ENCODE results near the gene NME7.

Gene NME7

DNA sequence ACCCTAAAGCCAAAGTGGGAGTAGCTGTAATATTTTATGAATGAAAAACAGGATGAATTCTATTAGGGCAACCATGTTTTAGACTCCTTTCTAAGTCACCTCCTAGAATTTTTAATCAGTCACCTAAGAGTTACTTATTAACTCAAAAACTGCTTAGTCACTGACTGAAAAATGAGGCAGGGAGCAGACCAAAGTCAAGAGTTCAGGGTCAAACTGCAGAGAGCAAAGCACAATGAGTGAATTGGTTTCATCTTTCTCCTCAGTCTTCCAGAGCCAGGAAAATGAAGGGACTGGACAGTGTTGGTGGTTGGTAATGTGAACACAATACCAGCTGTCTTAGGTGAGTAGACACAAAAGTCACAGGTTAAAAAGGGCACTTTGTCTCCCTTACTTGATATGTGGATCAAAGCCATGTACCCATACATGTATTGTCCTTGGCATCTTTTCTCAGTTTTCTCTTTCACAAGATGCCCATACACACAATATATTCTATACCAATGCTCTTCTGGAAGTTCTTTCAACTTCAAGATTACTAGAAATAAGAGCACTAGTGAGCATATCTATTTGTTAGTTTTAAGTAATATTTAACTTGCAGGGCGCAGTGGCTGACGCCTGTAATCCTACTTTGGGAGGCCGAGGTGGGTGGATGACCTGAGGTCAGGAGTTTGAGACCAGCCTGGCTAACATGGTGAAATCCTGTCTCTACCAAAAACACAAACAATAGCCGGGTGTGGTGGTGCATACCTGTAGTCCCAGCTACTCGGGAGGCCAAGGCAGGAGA lies 218.9 kb downstream of the NME7 start:
- Histone ChIP-seq H2AFZ (ENCODE audit: low read length) (no peak overlapping the region), H3K9me3 (ENCODE audit: low read length) (no peaks in the 10 kb centered on the region), H3K4me3 (ENCODE audit: low read depth, low read length, poor library complexity, severe bottlenecking) (no peak overlapping the region), H3K27me3 (ENCODE audit: insufficient read depth, low read length) (no peaks in the 10 kb centered on the region), H3K4me2 (ENCODE audit: low read length) (no peak overlapping the region), H3K9ac (ENCODE audit: low read length) (no peak overlapping the region), H3K36me3 (ENCODE audit: insufficient read depth, low read length) (no peaks in the 10 kb centered on the region), H3K27ac (ENCODE audit: low read depth, low read length, poor library complexity, severe bottlenecking) (no peak overlapping the region), H3K9me2 (ENCODE audit: low read depth, low read length) (no peaks in the 10 kb centered on the region), H4K20me1 (ENCODE audit: insufficient read depth, low read length) (no peaks in the 10 kb centered on the region), H3F3A (ENCODE audit: insufficient read depth, low read length) (no peaks in the 10 kb centered on the region), H3K4me1 (ENCODE audit: insufficient read depth, low read length, severe bottlenecking) (no peaks in the 10 kb centered on the region), H3K79me2 (ENCODE audit: insufficient read depth, low read length) (no peaks in the 10 kb centered on the region)
- no peak for TF ChIP-seq EZH2 (IDR thresholded peaks at IDR 0.05; ENCODE audit: borderline replicate concordance, low read length)
- TF ChIP-seq, protein P1, sequence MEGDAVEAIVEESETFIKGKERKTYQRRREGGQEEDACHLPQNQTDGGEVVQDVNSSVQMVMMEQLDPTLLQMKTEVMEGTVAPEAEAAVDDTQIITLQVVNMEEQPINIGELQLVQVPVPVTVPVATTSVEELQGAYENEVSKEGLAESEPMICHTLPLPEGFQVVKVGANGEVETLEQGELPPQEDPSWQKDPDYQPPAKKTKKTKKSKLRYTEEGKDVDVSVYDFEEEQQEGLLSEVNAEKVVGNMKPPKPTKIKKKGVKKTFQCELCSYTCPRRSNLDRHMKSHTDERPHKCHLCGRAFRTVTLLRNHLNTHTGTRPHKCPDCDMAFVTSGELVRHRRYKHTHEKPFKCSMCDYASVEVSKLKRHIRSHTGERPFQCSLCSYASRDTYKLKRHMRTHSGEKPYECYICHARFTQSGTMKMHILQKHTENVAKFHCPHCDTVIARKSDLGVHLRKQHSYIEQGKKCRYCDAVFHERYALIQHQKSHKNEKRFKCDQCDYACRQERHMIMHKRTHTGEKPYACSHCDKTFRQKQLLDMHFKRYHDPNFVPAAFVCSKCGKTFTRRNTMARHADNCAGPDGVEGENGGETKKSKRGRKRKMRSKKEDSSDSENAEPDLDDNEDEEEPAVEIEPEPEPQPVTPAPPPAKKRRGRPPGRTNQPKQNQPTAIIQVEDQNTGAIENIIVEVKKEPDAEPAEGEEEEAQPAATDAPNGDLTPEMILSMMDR (IDR thresholded peaks at IDR 0.05; ENCODE audit: low read length), result no peak

DNA sequence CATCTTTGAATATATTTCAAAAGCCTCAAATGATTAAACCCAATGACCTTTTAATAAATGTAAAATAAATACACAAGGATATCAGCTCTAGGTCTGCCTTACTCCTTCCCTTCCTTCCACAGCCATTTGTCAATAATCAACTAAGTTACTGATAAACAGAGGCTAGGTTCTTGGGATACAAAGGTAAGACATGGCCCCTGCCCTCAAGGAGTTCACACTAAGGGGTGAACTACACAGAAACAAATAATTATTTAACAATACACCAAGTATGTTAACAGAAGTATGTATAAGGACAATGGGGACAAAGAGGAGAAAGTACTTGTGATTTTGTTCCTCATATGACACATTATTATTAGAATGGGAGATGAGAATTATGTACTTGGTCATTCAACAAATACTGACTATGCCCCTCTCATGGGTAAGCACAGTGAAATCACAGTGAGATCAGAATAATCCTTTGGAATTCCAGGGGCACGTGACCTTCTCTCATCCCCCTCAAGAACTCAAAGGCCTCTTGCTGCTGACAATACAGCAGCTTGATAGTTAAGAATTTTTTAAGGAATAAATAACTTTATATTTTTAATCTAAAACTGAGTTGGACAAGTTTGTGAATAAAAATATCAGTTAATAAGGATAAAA lies 220.9 kb downstream of the NME7 start:
- TF ChIP-seq, protein P1 (IDR thresholded peaks at IDR 0.05; ENCODE audit: low read length), result no peak
- TF ChIP-seq EZH2 (IDR thresholded peaks at IDR 0.05; ENCODE audit: borderline replicate concordance, low read length), result no peak

DNA sequence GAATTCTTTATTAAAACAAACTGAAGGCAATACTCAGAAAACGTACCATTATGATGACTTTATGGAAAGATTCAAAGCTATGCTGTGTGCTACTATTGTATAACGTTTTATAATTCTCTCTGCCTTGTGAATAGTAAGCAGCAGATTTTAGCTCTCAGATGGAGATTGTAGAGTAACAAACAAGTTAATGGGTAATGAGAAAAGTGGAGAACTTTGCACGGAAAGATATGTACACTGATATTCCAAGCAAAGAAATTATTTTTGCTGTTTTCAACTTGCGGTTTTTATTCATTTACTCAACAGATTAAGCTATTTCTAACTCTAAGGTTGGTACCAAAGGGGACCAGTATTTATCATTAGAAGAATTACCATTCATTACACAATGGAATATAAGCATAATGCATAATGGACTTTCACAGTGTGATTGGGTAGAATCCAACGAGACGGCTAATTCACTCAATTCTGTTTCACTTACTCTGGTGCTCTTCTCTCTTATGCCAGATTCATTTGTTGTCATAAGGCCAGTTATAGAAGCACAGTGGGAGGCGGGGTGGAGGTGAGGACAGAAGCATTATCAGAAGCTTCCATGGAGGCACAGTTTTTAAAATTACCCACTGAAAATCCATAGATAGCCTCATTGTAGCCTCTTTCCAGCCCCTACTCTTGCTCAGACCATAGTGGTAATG lies 222.5 kb downstream of the NME7 start:
- TF ChIP-seq, protein P1 (IDR thresholded peaks at IDR 0.05; ENCODE audit: low read length), result no peak
- TF ChIP-seq EZH2 (IDR thresholded peaks at IDR 0.05; ENCODE audit: borderline replicate concordance, low read length), result no peak
- no peak overlapping the region for H3K4me2 ChIP-seq (ENCODE audit: low read length)
- no peaks in the 10 kb centered on the region for H3F3A ChIP-seq (ENCODE audit: insufficient read depth, low read length)

More for the DNA sequence above, 220.9 kb downstream of the NME7 start:
- Histone ChIP-seq H3K4me1 (ENCODE audit: insufficient read depth, low read length, severe bottlenecking) (no peaks in the 10 kb centered on the region), H3K9ac (ENCODE audit: low read length) (no peak overlapping the region), H3K27ac (ENCODE audit: low read depth, low read length, poor library complexity, severe bottlenecking) (no peak overlapping the region), H3K4me3 (ENCODE audit: low read depth, low read length, poor library complexity, severe bottlenecking) (no peak overlapping the region), H3K9me2 (ENCODE audit: low read depth, low read length) (no peaks in the 10 kb centered on the region), H3K9me3 (ENCODE audit: low read length) (no peaks in the 10 kb centered on the region), H3K4me2 (ENCODE audit: low read length) (no peak overlapping the region), H3F3A (ENCODE audit: insufficient read depth, low read length) (no peaks in the 10 kb centered on the region), H3K36me3 (ENCODE audit: insufficient read depth, low read length) (no peaks in the 10 kb centered on the region), H3K27me3 (ENCODE audit: insufficient read depth, low read length) (no peaks in the 10 kb centered on the region), H2AFZ (ENCODE audit: low read length) (no peak overlapping the region), H3K79me2 (ENCODE audit: insufficient read depth, low read length) (no peaks in the 10 kb centered on the region), H4K20me1 (ENCODE audit: insufficient read depth, low read length) (no peaks in the 10 kb centered on the region)

More for the DNA sequence above, 222.5 kb downstream of the NME7 start:
- Histone ChIP-seq H3K27ac (ENCODE audit: low read depth, low read length, poor library complexity, severe bottlenecking) (no peak overlapping the region), H3K27me3 (ENCODE audit: insufficient read depth, low read length) (no peaks in the 10 kb centered on the region), H4K20me1 (ENCODE audit: insufficient read depth, low read length) (no peaks in the 10 kb centered on the region), H3K79me2 (ENCODE audit: insufficient read depth, low read length) (no peaks in the 10 kb centered on the region), H3K9me3 (ENCODE audit: low read length) (no peaks in the 10 kb centered on the region), H3K9me2 (ENCODE audit: low read depth, low read length) (no peaks in the 10 kb centered on the region), H3K36me3 (ENCODE audit: insufficient read depth, low read length) (no peaks in the 10 kb centered on the region), H3K4me3 (ENCODE audit: low read depth, low read length, poor library complexity, severe bottlenecking) (no peak overlapping the region), H3K9ac (ENCODE audit: low read length) (no peak overlapping the region), H2AFZ (ENCODE audit: low read length) (no peak overlapping the region), H3K4me1 (ENCODE audit: insufficient read depth, low read length, severe bottlenecking) (no peaks in the 10 kb centered on the region)

Data from OCI-LY1 (cell line).